NT2/D1 (cell line): ENCODE measurements around the gene ANTKMT.

ENCODE experiments used
- SUZ12 ChIP-seq: IDR thresholded peaks from 2 replicates; pipeline ENCODE4 v1.6.1; 2011; ENCODE audit not compliant: insufficient read length, insufficient read depth; ENCODE audit errors: extremely low read depth
- YY1 ChIP-seq: IDR thresholded peaks from 2 replicates; pipeline ENCODE4 v1.6.1; 2011; ENCODE audit not compliant: insufficient read length, insufficient read depth

DNA sequence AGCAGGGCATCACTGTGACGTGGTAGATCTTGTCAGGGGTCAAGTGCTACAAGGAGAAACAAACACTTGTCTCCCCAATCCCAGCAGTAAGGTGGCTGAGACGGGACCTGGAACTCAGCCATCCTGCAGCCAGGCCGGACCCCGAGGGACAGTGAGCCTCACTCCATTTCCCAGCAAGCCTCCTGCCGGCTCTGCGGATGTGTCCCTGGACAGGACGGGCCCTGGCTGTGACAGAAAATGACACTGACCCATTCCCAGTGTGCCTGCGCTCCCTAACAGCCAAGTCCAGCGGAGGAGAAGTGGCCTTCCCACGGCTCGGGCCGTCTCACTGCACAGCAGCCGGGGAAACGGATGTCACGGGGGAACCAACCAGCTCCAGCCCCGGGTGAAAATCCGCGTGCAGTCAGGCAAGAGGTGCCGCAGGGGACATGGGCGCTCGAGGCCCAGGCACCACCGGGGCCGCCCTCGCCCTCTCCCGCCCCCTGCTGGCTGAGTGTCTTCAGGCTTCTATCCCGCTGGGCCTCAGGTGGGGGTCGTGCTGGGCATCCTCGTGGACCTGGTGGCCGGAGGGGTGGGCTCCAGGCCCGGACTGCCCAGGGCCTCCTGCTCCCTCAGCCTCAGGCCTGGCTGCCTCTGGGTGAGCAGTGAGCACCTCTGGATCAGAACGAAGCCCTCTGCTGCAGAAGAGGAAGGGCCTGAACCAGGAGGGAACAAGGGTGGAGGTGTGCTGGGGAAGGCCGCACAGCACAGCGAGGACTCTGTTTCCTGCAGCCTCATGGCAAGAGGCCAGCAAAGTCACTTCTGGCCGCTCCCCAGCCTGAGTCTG, 12.6 kb downstream of the ANTKMT start:
- no peak for TF ChIP-seq YY1
- no peak for TF ChIP-seq SUZ12
